GM19023 (cell line): Measurements from ENCODE around the gene EEF2KMT.
"Not testable (repeated sequence)": the region's sequence is repeated elsewhere in the genome, so short reads cannot be mapped to it uniquely, and the experiment has no call there.

Experiments
- ATAC-seq: cut with Tn5 transposase; IDR thresholded peaks from one replicate; pipeline ENCODE4 v1.9.1; 2021; ENCODE audit warnings: mild to moderate bottlenecking, moderate library complexity; ENCODE audit not compliant: unreplicated experiment

Gene EEF2KMT, protein sequence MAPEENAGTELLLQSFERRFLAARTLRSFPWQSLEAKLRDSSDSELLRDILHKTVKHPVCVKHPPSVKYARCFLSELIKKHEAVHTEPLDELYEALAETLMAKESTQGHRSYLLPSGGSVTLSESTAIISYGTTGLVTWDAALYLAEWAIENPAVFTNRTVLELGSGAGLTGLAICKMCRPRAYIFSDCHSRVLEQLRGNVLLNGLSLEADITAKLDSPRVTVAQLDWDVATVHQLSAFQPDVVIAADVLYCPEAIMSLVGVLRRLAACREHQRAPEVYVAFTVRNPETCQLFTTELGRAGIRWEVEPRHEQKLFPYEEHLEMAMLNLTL

DNA sequence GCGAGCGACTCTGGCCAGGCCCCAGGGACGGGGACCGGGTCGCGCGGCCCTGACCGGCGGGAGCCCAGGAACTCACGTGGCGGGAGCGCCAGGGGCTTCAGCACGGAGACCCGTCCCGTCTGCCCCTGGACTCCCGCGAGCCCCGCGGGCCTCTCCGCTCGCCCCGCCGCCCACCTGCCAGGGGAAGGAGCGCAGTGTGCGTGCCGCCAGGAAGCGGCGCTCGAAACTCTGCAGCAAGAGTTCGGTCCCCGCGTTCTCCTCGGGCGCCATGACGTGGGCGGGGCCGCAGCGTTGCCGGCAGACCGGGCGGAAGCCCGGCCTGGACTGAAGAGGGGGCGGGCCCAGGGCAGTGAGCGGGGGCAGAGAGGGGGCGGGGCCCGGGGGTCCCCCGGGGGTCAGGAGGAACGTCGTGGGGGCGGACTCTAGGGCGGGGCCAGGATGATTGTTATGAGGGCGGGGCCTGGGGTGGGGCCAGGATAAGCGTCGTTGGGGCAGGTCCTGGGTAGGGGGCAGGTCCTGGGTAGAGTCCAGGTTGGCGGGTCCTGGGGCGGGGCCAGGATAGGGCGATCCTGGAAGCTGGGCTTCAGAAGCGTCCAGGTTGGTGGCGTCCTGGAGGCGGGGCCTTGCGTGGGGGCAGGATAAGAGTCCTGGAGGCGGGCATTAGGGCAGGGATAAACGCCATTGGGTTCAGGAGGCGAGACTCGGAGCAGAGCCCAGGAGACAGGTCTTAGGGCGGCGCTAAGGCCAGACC lies at the start of gene EEF2KMT:
Gene EEF2KMT, minus strand, starts transcription at position 326 of the 751 bp plus-strand sequence. Its CDS starts 56 bp downstream, at position 270.
- peak; percentile 98 for ATAC-seq

DNA sequence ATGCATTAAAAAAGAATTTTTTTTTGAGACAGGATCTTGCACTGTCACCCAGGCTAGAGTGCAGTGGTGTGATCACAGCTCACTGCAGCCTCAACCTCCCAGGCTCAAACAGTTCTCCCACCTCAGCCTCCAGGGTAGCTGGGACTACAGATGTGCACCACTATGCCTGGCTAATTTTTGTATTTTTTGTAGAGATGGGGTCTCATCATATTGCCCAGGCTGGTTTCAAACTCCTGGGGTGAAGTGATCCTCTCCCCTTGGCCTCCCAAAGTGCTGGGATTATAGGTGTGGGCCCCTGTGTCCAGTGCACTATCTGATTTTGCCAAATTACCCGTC lies 47.0 kb upstream of the EEF2KMT start:
- ATAC-seq = not testable (repeated sequence)

DNA sequence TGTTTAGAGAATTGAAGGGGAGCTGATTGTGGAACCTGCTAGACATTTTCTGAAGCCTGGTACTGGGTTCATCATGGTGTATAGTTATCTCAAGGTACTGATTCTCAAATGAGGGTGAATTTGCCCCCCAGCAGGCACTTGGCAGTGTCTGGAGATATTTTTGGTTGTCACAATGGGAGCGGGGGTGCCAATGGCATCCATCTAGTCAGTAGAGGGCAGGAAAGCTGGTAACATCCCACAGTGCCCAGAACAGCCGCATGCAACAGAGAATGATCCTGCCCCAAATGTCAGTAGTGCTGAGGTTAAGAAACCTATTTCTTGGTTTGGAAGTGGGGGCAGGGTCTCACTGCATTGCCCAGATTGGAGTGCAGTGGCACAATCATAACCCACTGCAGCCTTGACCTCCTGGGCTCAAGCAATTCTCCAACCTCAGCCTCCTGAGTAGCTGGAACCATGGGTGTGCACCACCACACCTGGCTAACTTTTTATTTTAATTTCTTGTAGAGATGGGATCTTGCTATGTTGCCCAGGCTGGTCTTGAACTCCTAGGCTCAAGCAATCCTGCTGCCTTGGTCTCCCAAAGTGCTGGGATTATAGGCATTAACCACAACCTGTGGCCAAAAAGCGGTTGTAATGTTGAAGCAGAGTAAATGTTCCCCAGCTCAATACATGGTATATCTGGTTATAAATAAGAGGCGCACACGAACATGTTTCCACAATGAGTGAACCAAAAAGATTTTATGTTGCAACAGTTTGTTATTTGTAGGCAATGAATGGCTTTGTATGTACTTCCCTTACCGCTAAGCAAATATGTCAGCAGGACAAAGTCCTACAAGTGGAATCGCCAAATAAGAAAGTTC lies 46.4 kb upstream of the EEF2KMT start:
- ATAC-seq = no peak

GRCh38 chr16:5140151-5140550 lies 42.6 kb upstream of the EEF2KMT start:
- not testable (repeated sequence) for ATAC-seq

- not testable (repeated sequence) for ATAC-seq
Measured at GRCh38 chr16:5134739-5135452, 37.3 kb upstream of the EEF2KMT start.

- not testable (repeated sequence) for ATAC-seq
Measured at GRCh38 chr16:5132915-5133600, 35.5 kb upstream of the EEF2KMT start.

DNA sequence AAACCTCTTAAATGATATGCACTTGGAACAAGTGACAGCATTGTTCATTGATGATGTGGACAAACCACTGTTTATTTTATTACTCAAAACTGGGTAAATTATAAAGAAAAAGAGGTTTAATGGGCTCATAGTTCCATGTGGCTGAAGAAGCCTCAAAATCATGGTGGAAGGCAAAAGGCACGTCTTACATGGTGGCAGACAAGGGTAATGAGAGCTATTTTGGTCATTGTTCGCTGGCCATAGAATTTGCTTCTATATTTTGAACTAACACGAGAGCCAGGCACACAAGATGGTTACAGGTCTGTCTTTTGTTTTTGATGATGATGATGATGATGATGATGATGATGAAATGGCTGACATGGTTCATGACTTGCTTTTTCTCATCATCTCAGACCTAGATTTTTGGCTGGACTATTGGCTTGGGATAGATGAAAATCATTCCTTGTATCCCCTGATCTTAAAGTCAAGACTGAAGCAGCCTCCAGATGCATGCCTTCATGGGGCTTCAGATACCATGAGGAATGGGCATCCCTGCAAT lies 33.9 kb upstream of the EEF2KMT start:
- not testable (repeated sequence) for ATAC-seq

DNA sequence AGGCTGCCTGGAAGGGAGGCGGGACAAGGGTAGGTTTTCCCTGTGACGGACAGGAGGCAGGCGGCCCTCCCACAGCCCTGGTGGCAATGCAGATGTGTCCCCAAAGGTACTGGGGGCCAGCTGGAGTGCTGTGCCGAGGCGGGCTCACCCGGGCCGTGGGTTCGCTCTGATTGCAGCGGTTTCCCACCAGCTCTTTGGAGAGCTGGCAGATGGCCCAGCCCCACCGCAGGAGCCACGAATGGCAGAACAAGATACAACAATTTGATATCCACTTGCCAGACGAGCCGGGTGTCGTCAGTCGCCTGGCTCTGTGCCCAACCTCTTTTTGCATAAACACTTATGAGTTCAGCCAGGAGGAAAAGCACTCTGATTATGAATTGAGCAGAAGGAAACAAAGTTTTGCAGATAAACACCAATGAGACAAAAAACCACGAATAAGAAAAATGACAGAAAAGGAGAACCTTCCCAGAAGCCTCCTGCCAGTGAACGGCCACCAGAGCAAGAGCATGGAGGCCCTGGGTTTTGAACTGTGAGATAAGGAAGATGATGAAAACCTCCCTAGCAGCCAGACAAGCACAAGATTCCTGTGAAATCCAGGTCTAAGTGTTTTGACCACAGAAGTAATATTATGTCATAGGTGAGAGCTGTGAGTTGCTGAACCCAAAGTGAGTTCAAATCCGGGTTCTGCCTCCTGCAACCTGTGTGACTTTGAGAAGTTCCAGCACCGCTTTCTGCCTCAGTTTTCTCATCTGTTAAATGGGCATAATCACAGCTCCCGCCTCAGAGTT lies 19.9 kb upstream of the EEF2KMT start:
- not testable (repeated sequence) for ATAC-seq

- not testable (repeated sequence) for ATAC-seq
Measured at GRCh38 chr16:5116780-5117295, 19.2 kb upstream of the EEF2KMT start.

DNA sequence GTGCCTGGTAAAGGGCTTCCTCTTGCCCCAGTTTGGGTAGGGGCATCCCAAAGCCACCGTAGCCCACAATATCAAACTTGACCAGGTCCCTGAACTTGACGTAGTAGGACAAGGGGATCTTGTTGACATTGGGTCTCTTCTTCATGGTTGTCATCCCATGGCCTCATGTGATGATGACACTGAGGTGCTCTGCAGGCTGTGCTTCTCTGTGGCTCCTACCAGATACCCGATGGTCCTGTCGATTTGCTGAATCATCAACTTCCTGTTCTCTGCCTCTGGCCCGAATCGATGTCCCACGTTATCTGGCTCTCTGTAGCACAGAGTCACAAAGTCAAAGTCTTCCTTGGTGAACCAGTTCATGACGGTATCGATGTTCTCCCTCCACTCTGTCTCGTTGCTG lies 13.3 kb upstream of the EEF2KMT start:
- not testable (repeated sequence) for ATAC-seq

DNA sequence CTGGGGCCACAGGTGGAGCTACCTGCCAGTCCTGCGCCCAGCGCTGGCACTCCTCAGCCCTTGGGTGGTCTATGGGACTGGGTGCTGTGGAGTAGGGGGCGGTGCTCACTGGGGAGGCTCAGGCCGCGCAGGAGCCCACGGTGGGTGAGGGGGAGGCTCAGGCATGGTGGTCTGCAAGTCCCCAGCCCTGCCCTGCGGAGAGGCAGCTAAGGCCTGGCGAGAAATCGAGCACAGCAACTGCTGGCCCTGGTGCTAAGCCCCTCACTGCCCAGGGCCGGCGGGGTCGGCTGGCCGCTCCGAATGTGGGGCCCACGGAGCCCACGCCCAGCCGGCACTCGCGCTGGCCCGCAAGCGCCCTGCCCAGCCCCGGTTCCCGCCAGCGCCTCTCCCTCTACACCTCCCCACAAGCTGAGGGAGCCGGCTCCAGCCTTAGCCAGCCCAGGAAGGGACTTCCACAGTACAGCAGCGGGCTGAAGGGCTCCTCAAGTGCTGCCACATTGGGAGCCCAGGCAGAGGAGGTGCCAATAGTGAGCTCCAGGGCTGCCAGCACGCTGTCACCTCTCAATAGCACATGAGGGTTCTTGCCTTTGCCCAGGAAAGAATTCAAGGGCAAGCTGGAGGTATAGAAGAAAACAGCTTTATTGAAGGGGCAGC lies 11.0 kb upstream of the EEF2KMT start:
- ATAC-seq = no peak

DNA sequence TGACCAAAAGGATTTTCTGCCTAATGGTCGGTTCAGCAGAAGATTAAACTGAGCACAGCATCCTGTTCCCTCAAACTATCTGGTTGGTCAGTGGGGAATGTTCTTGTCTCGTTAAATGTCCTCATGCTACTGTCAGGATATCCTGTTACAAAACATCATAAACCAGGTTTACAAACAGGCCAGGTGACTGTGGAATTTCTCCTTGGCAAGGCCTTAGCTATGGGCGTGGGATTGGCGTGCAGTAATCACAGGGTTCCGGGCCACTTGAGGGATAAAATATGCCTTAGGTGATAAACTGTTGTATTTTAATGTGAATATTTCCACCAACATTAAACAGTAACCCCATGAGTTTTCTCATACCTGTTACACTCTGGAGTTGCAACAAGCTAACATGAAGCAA lies 7.4 kb upstream of the EEF2KMT start:
- ATAC-seq = not testable (repeated sequence)

DNA sequence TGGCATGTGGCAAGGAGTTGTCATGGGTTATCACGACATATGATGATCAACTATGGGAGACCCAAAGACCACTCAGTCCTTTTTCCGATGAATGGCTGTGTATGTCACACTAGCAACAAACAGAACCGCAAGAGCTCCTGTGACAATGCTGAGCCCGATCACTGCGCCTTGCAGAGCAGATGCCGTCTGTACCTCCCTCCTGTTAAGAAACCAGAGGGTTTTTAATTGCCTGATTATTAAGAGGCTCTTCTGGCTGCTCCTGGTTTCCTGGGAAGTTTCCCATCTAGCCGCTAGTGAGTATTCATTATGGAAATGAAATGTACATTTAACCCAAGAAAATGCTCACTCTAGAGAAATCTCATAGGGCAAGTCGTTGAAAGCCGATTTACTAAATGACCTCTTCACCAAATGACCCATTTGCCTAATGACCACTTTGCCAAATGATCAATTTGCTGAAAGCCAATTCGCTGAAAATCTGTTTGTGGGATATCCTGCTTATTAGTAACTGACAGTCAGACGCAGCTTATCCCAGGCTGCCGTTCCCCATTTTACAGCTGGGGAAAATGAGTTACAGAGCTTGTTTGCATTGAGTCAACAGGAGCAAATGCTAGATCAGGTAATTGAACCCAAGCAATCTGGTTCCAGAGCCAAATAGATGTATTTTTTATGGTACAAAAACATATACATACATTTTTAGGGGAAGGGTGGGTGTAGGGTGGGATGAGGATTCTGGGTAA lies 5.9 kb upstream of the EEF2KMT start:
- not testable (repeated sequence) for ATAC-seq

- ATAC-seq = not testable (repeated sequence)
Measured at GRCh38 chr16:5099174-5099573, 1.6 kb upstream of the EEF2KMT start.

DNA sequence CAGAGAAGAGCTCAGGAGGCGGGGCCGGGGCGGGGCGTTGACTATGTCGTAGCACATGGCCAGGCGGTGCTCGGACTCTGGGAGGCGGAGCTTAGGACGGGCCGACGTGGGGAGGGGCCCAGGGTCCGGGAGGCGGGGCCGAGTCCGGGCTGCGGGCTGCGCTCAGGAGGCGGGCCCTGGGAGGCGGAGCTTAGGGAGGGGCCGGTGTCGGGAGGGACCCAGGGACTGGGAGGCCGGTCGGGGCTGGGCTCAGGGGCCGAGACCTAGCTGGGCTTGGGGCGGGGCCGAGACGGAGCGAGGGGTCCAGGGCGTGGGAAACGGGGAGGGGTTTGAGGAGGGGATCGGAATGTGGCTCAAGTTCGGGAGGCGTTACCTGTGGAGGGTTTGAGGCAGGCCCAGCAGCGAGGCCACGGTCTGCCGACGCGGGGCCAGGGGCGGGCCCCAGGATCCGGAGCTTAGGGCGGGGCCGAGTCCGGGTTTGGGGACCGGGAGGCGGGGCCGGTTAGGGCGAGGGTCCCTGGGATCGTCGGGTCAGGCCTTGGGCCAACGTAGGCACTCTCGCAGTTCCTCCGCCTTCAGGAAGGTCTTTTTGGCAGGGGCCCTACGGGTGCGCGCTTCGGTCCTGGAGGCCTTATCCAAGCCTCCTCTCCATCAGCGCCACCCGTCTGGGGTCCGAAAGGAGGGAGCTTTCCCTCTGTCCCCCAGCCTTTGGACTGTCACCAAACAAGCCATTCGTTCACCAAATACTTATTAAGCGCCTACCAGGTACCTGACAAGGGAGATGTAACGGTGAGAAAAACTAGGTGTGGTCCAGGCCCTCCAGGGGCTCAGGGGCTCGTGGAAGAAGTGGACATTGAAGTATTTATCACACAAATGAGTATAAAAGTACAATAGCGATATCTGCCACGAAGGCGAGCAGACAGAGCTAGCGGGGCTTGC lies 895 bp upstream of the EEF2KMT start:
- ATAC-seq = peak; percentile 74

DNA sequence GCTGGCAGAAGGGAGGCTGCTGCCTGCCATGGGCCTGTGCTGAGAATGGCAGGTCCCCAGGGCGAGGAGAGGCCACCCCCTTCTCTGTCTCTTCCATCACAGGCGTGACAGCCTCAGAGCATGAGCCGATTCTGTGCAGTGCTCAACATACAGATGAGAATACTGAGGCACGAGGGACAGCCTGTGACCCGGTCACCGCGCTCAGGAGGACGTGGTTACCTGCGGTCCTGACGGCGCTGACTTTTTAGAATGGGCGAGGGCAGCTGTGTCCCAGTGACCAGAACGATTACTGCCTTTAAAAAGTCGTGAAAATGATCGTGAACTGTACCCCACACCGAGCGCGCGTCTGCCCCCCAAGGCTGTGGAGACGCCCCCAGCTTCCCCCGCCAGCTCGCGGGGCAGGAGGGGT lies 530 bp downstream of the EEF2KMT start:
- ATAC-seq = not testable (repeated sequence)
